Nephron (organoid): Measurements from ENCODE around the gene IGLON5.

ENCODE experiments used
- H3K27ac Mint-ChIP-seq, 3 experiments: 2 replicates each; pipeline ENCODE4 v1.8.0; 2020; ENCODE audit warnings: mixed read lengths in 3 of 3, mild to moderate bottlenecking in 2 of 3, moderate library complexity in 1 of 3
- H3K27me3 Mint-ChIP-seq: 2 replicates; pipeline ENCODE4 v1.8.0; 2021; ENCODE audit warnings: low read depth, mild to moderate bottlenecking, moderate library complexity, mixed read lengths
- H3K36me3 Mint-ChIP-seq: 2 replicates; pipeline ENCODE4 v1.8.0; 2020; ENCODE audit warnings: low read depth, mixed read lengths
- H3K4me1 Mint-ChIP-seq: 2 replicates; pipeline ENCODE4 v1.8.0; 2020; ENCODE audit warnings: mixed read lengths
- H3K4me3 Mint-ChIP-seq, 3 experiments: 2 replicates each; pipeline ENCODE4 v1.8.0; 2020; ENCODE audit warnings: mild to moderate bottlenecking in 3 of 3, mixed read lengths in 3 of 3, moderate library complexity in 2 of 3
- H3K9me3 Mint-ChIP-seq: 2 replicates; pipeline ENCODE4 v1.8.0; 2020; ENCODE audit warnings: mixed read lengths
- CTCF ChIP-seq, 3 experiments: fragments of 200-600 bp; sonication (generic); IDR thresholded peaks; one replicate each; pipeline ENCODE4 v1.5.0; 2021; ENCODE audit warnings: antibody characterized with exemption in 3 of 3; ENCODE audit not compliant: unreplicated experiment in 3 of 3

Gene IGLON5

GRCh38 chr19:51324167-51324481 lies 12.7 kb downstream of the IGLON5 start:
- H3K27me3 Mint-ChIP-seq: peaks cover 19% of the 10 kb centered on the region
- no peak overlapping the region for H3K4me3 Mint-ChIP-seq
- H3K27ac Mint-ChIP-seq: no peak overlapping the region
- TF ChIP-seq CTCF (IDR thresholded peaks at IDR 0.05; ENCODE audit: unreplicated experiment in 3 of 3): no peak
- H3K36me3 Mint-ChIP-seq: peaks cover 15% of the 10 kb centered on the region
- no peaks in the 10 kb centered on the region for H3K9me3 Mint-ChIP-seq
- peaks cover 24% of the 10 kb centered on the region for H3K4me1 Mint-ChIP-seq

- Mint-ChIP-seq H3K27ac (no peak overlapping the region), H3K36me3 (peaks cover 23% of the 10 kb centered on the region), H3K4me1 (peaks cover 15% of the 10 kb centered on the region), H3K9me3 (peaks cover under 1% of the 10 kb centered on the region), H3K27me3 (peaks cover 18% of the 10 kb centered on the region), H3K4me3 (no peak overlapping the region)
- TF ChIP-seq CTCF (IDR thresholded peaks at IDR 0.05; ENCODE audit: unreplicated experiment in 3 of 3): no peak
Observed at GRCh38 chr19:51325161-51325976, 13.9 kb downstream of the IGLON5 start.

- peaks cover 6% of the 10 kb centered on the region for H3K4me1 Mint-ChIP-seq
- no peak overlapping the region for H3K27ac Mint-ChIP-seq
- TF ChIP-seq CTCF (IDR thresholded peaks at IDR 0.05; ENCODE audit: unreplicated experiment in 3 of 3): no peak
Observed at GRCh38 chr19:51326216-51327065, 15.0 kb downstream of the IGLON5 start.

GRCh38 chr19:51327066-51328001 lies 15.9 kb downstream of the IGLON5 start:
- peaks cover 18% of the 10 kb centered on the region for H3K27me3 Mint-ChIP-seq
- H3K9me3 Mint-ChIP-seq: peaks cover 3% of the 10 kb centered on the region
- peaks cover 41% of the 10 kb centered on the region for H3K36me3 Mint-ChIP-seq
- H3K4me3 Mint-ChIP-seq: peak overlapping the region in 2 of 3 experiments; percentile 47 to 54
- H3K4me1 Mint-ChIP-seq: peaks cover 4% of the 10 kb centered on the region
- no peak for TF ChIP-seq CTCF (IDR thresholded peaks at IDR 0.05; ENCODE audit: unreplicated experiment in 3 of 3)
- no peak overlapping the region for H3K27ac Mint-ChIP-seq

More at GRCh38 chr19:51326216-51327065, 15.0 kb downstream of the IGLON5 start:
- peaks cover 3% of the 10 kb centered on the region for H3K9me3 Mint-ChIP-seq
- H3K36me3 Mint-ChIP-seq: peaks cover 33% of the 10 kb centered on the region
- H3K27me3 Mint-ChIP-seq: peaks cover 18% of the 10 kb centered on the region
- H3K4me3 Mint-ChIP-seq: no peak overlapping the region

GRCh38 chr19:51329411-51329810 lies 18.0 kb downstream of the IGLON5 start:
- Mint-ChIP-seq H3K27me3 (peaks cover 17% of the 10 kb centered on the region), H3K9me3 (peaks cover 3% of the 10 kb centered on the region), H3K36me3 (peaks cover 47% of the 10 kb centered on the region), H3K4me3 (no peak overlapping the region), H3K4me1 (peaks cover 4% of the 10 kb centered on the region), H3K27ac (no peak overlapping the region)
- TF ChIP-seq CTCF (IDR thresholded peaks at IDR 0.05; ENCODE audit: unreplicated experiment in 3 of 3): no peak
